Coronary artery (tissue), 2 donors: ENCODE measurements around the gene CDCA3.
A peak's percentile ranks its signal among the peaks of the same experiment; 100 is the strongest.
"Not testable (repeated sequence)": the region's sequence is repeated elsewhere in the genome, so short reads cannot be mapped to it uniquely, and the experiment has no call there.

ENCODE experiments used
- DNase-seq: peaks from one replicate; pipeline ENCODE4 v3.0.0-alpha.2; 2017; ENCODE audit warnings: low spot score
- H3K27ac ChIP-seq, 2 donors: fragments of 200-600 bp; sonication (generic); one replicate each; pipeline ENCODE4 v1.5.1; 2016 to 2019
- H3K4me3 ChIP-seq: fragments of 200-600 bp; sonication (generic); 2 replicates; pipeline ENCODE4 v1.5.1; 2016; ENCODE audit warnings: mild to moderate bottlenecking, moderate library complexity
- TF ChIP-seq, protein P1 (sequence below): fragments of 200-600 bp; sonication (generic); IDR thresholded peaks from one replicate; pipeline ENCODE4 v1.5.1; 2019; ENCODE audit warnings: antibody characterized with exemption

CDCA3 gene

DNA sequence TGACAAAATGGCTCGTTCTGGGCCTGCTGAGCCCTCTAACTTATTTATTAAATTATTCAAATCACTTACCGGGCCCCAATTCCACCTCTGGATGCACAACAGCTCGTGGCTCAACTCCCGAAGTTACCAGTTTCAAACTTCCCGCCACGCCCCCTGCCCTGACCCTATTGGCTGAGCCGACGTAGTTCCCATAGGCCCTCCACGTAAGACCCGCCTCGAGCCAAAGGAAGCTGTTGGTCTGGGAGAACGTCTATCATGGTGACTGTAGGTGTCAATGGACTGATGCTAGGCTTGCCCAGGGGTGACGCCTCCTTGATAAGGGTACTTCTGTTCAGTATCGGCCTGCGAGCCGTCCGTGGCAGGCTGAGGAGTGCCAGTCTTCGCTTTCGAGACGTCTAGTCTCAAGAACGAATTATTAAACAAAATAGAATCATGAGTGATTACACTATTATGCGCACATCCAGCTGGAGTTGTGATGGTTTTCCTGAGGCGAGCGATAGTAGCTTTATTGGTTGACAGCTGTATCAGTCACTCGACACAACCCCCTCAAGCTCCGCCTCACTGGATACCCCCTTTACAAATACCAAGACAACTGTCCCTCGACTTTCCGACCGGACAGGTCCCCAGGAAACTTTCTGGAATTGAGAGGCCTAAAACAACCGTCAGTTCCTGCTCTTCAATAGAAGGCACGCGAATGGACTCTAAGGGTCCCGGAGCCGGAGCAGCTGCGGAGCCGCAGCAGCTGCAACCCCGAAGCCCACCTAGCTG lies at the start of gene CDCA3:
Gene CDCA3, minus strand, starts transcription at position 134 of the 768 bp plus-strand sequence. CDS start 334 bp downstream, outside the sequence.
- TF ChIP-seq, protein P1, sequence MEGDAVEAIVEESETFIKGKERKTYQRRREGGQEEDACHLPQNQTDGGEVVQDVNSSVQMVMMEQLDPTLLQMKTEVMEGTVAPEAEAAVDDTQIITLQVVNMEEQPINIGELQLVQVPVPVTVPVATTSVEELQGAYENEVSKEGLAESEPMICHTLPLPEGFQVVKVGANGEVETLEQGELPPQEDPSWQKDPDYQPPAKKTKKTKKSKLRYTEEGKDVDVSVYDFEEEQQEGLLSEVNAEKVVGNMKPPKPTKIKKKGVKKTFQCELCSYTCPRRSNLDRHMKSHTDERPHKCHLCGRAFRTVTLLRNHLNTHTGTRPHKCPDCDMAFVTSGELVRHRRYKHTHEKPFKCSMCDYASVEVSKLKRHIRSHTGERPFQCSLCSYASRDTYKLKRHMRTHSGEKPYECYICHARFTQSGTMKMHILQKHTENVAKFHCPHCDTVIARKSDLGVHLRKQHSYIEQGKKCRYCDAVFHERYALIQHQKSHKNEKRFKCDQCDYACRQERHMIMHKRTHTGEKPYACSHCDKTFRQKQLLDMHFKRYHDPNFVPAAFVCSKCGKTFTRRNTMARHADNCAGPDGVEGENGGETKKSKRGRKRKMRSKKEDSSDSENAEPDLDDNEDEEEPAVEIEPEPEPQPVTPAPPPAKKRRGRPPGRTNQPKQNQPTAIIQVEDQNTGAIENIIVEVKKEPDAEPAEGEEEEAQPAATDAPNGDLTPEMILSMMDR: no peak
- H3K27ac ChIP-seq: peak within 1 kb of the TSS; percentile 92 to 93
- H3K4me3 ChIP-seq: peak within 1 kb of the TSS; percentile 91
- DNase-seq: peak; percentile 97

DNA sequence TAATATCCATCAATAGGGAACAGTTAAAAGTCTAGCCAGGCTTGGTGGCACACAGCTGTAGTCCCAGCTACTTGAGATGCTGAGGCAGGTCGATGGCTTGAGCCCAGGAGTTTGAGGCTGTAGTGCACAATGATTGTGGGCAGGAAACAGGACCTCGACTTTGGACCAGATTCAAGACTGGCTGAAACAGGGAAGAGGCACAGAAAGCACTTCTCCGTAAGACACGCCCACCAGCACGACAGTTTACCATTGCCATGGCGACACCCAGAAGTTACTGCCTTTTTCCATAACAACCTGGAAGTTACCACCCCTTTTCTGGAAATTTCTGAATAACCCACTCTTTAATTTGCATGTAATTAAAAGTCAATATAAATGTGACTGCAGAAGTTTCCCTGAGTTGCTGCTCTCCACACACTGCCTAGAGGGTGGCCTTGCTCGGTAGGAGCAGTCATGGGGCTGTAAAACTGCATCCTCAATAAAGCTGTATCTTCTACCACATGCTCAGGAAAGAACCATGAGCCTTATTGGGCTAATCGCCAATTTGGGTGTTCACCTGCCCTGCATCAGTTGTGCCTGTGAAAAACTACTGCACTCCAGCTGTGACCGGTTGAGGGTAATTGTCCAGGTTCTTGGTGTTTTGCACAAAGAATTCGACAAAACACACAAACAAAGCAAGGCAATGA lies 48.9 kb upstream of the CDCA3 start:
- TF ChIP-seq, protein P1: no peak

DNA sequence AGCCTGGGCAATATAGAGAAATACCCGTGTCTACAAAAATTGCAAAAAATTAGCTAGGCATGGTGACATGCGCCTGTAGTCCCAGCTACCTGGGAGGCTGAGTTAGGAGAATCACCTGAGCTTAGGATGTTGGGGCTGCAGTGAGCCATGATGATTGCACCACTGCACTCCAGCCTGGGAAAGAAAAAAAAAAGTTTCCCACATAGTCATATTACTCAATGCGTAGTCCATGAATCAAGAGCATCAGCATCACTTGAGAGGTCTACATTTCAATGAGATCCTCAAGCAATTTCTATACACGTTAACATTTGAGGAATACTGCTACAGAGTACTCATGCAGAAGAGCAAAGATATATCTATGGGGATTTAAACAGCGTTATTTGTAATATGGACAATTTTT lies 48.3 kb upstream of the CDCA3 start:
- no peak overlapping the region for H3K4me3 ChIP-seq
- TF ChIP-seq, protein P1: no peak
- no peak overlapping the region for H3K27ac ChIP-seq
- no peak for DNase-seq

More for the DNA sequence above, 48.9 kb upstream of the CDCA3 start:
- DNase-seq: no peak
- H3K27ac ChIP-seq: no peak overlapping the region
- no peak overlapping the region for H3K4me3 ChIP-seq

DNA sequence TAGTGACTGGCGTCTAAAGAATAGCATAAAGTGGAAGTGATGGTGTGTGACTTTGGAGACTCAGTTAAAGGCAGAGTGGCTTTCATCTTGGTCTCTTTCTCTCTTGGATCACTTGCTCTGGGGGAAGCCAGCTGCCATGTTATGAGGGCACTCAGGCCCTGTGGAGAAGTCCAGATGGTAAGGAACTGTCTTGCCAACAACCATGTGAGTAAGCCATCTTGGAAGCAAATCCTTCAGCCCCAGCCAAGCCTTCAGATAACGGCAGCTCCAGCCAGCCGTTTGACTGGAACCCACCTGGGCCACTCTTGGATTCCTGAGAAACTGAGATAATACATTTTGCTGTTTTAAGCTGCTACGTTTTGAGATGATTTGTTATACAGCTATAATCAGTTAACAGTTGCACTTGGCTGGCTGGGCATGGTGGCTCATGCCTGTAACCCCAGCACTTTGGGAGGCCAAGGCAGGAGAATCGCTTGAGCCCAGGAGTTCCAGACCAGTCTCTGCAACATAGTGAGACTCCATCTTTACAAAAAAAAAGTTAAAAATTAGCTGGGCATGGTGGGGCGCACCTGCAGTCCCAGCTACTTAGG lies 45.9 kb upstream of the CDCA3 start:
- TF ChIP-seq, protein P1: no peak
- DNase-seq: no peak
- no peak overlapping the region for H3K4me3 ChIP-seq
- no peak overlapping the region for H3K27ac ChIP-seq

DNA sequence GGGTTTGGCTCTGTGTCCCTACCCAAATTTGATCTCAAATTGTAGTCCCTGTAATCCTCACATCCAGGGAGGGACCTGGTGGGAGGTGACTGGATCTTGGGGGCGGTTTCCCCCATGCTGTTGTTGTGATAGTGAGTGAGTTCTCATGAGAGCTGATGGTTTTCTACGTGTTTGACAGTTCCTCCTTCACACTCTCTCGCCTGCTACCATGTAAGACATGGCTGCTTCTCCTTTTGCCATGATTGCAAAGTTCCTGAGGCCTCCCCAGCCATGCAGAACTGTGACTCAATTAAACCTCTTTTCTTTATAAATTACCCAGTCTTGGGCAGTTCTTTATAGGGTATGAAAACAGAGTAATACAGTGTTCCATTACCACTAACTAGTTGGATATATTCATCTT lies 43.2 kb upstream of the CDCA3 start:
- no peak overlapping the region for H3K27ac ChIP-seq
- DNase-seq: no peak
- TF ChIP-seq, protein P1: no peak
- no peak overlapping the region for H3K4me3 ChIP-seq

DNA sequence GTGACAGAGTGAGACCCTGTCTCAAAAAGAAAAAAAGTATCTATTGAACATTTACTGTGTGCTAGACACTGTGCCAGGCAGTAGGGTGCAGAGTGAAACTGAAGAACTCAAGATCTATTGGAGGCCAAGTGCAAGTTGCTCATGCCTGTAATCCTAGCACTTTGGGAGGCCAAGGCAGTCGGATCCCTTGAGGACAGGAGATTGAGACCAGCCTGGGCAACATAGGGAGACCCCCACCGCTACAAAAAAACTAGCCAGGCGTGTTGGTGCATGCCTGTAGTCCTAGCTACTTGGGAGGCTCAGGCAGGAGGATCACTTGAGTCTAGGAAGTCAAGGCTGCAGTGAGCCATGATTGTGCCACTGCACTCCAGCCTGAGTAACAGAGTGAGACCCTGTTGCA lies 41.6 kb upstream of the CDCA3 start:
- not testable (repeated sequence) for DNase-seq, H3K27ac ChIP-seq, H3K4me3 ChIP-seq

DNA sequence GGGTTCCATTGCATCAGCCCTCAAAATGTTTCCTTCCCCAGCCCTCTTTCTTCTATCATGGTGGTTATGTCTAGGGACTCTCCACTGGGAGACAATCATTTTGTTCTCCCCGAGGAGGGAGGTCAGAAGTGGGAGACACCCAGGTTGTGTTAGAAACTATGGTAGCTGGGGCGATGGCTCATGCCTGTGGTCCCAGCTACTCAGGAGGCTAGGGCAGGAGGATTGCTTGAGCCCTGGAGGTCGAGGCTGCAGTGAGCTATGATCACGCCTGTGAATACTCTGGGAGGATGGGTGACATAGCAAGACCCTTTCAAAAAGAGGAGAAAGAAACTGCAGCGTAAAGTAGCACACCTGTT lies 40.5 kb upstream of the CDCA3 start:
- Histone ChIP-seq H3K4me3 (peak overlapping the region; percentile 70), H3K27ac (peak overlapping the region; percentile 88 to 90)
- TF ChIP-seq, protein P1: no peak
- DNase-seq: no peak
